22Rv1 (cell line): ENCODE measurements around the gene LBP.

ENCODE experiments used
- CTCF ChIP-seq: fragments of 450-650 bp; IDR thresholded peaks from 2 replicates; pipeline ENCODE4 v1.5.1; 2017; ENCODE audit warnings: mild to moderate bottlenecking
- ZFX ChIP-seq: fragments of 450-650 bp; IDR thresholded peaks from 2 replicates; pipeline ENCODE4 v1.6.1; 2017; ENCODE audit warnings: antibody characterized with exemption, borderline replicate concordance

GRCh38 chr20:38311491-38311890 is 34.8 kb upstream of the LBP start:
- TF ChIP-seq CTCF = no peak
- no peak for TF ChIP-seq ZFX
